ENCODE measurements around the gene DAAM2. TPM values are rescaled to one million over a fixed set of nuclear protein-coding genes. Genes with fewer than 3 reads are reported as not detected.

Gene DAAM2
- total and polyA plus RNA-seq, 5 experiments from 2014 or later: not detected

GRCh38 chr6:39915866-39916265 lies 123.7 kb downstream of the DAAM2 start:
- peaks cover 0 to 17% (median 12%) of the 10 kb centered on the region in 3 donors for H3K36me3 Mint-ChIP-seq
- H3K9me3 Mint-ChIP-seq: no peaks in the 10 kb centered on the region
- DNase-seq (no peak), ATAC-seq (no peak)
- no peaks in the 10 kb centered on the region for H3K27me3 Mint-ChIP-seq
- POLR2A ChIA-PET: no interaction called here
- H3K27ac Mint-ChIP-seq: no peak overlapping the region
- no peak overlapping the region for H3K4me3 Mint-ChIP-seq
- peaks cover 0 to 7% (median under 1%) of the 10 kb centered on the region in 4 donors for H3K4me1 Mint-ChIP-seq

- POLR2A ChIA-PET: no interaction called here
- ATAC-seq (no peak), DNase-seq (no peak)
- Mint-ChIP-seq H3K9me3 (no peaks in the 10 kb centered on the region), H3K36me3 (peaks cover 0 to 17% (median 15%) of the 10 kb centered on the region in 3 donors), H3K4me1 (peaks cover 3 to 8% (median 6%) of the 10 kb centered on the region in 4 donors), H3K4me3 (peak overlapping the region in 1 of 10 donors; percentile 43), H3K27ac (no peak overlapping the region), H3K27me3 (no peaks in the 10 kb centered on the region)
Observed at GRCh38 chr6:39917329-39917728, 125.2 kb downstream of the DAAM2 start.

GRCh38 chr6:39917981-39918380 lies 125.8 kb downstream of the DAAM2 start:
- no peak overlapping the region for H3K4me3 Mint-ChIP-seq
- H3K27ac Mint-ChIP-seq: no peak overlapping the region
- no peak for DNase-seq
- H3K36me3 Mint-ChIP-seq: peaks cover 0 to 17% (median 15%) of the 10 kb centered on the region in 3 donors
- no peaks in the 10 kb centered on the region for H3K9me3 Mint-ChIP-seq
- ATAC-seq: no peak
- H3K4me1 Mint-ChIP-seq: peaks cover 7 to 15% (median 11%) of the 10 kb centered on the region in 4 donors
- POLR2A ChIA-PET: no interaction called here
- H3K27me3 Mint-ChIP-seq: no peaks in the 10 kb centered on the region

DNA sequence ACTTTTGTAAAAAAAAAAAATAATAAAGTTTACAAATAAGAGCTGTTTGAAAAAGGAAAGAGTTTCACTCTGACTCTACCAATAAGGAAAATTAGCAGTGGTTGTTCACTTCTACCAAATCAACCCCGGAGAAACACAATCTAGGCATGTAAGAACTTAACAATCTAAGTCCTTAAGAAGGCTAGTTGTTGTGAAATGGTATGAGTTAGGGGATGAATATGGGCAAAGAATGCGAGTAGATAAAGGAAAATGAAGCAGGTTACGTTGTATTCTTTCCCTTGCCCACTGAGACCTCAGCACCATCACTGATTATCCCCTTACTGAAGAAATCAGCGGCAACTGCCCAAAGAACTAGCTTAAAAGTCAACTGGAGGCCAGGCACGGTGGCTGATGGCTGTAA lies 126.7 kb downstream of the DAAM2 start:
- Mint-ChIP-seq H3K36me3 (peaks cover 0 to 16% (median 13%) of the 10 kb centered on the region in 3 donors), H3K4me3 (no peak overlapping the region), H3K27ac (no peak overlapping the region), H3K27me3 (no peaks in the 10 kb centered on the region), H3K9me3 (no peaks in the 10 kb centered on the region), H3K4me1 (peaks cover 7 to 23% (median 14%) of the 10 kb centered on the region in 4 donors)
- ATAC-seq (no peak), DNase-seq (no peak)
- POLR2A ChIA-PET: no interaction called here

DNA sequence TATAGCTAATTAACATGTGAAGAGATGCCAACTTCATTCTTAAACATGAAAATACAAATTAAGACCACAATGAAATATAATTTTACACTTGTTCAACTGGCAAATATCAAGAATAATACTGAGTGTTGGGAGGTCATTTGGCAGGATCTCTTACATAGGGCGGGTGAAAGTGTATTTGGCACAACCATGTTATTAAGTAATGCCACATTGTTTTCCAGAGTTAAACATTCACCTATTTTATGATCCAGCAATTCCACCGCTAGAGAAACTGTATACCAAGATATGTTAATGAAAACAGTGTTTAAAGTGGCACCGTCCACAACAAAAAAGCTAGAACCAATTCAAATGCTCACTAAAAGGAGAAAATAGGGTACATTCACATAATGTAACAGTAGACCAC lies 128.0 kb downstream of the DAAM2 start:
- Mint-ChIP-seq H3K36me3 (peaks cover 0 to 15% (median 9%) of the 10 kb centered on the region in 3 donors), H3K27me3 (no peaks in the 10 kb centered on the region), H3K9me3 (no peaks in the 10 kb centered on the region), H3K27ac (no peak overlapping the region), H3K4me3 (no peak overlapping the region), H3K4me1 (peaks cover 7 to 23% (median 15%) of the 10 kb centered on the region in 4 donors)
- ATAC-seq (no peak), DNase-seq (no peak)
- POLR2A ChIA-PET: no interaction called here

- peak in 1 of 10 donors; percentile 5 for DNase-seq
- POLR2A ChIA-PET: no interaction called here
- peaks cover 0 to 12% (median 4%) of the 10 kb centered on the region in 3 donors for H3K36me3 Mint-ChIP-seq
- H3K27ac Mint-ChIP-seq: peak overlapping the region in 8 of 10 donors; percentile 13 to 88 (median 72)
- no peaks in the 10 kb centered on the region for H3K27me3 Mint-ChIP-seq
- H3K4me1 Mint-ChIP-seq: peaks cover 9 to 32% (median 21%) of the 10 kb centered on the region in 4 donors
- peaks cover 0 to 4% (median 0%) of the 10 kb centered on the region in 9 donors for H3K9me3 Mint-ChIP-seq
- H3K4me3 Mint-ChIP-seq: peak overlapping the region in 3 of 10 donors; percentile 1 to 14 (median 9)
- peak in 1 of 2 donors; percentile 61 for ATAC-seq
Observed at GRCh38 chr6:39922821-39923220, 130.6 kb downstream of the DAAM2 start.

DNA sequence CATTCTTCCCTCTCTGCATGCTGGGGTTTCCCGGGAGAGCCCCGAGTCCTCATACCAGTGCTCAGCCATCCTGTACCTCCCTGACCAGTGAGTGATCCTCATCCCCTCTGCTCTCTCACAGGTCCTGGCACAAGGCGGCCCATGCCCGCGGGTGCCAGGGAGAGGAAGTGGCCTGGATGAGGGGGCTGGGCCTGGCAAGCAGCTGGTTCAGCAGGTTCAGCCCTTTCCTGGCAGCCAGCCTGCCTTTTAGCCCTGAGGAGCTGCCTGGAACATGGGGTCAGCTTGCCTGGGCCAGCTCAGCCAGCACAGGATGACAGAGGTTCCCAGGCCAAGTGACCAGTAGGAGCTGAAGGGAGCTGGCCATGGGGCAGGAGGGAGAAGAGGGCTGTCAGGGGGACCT lies 131.2 kb downstream of the DAAM2 start:
- no peak overlapping the region for H3K4me3 Mint-ChIP-seq
- ATAC-seq: no peak
- POLR2A ChIA-PET: interaction anchor here (0.9 kb wide), 1 partner anchor 11 kb away, joined by 3 read pairs; the partner anchor contains the start of gene MOCS1
- H3K9me3 Mint-ChIP-seq: peaks cover 0 to 4% (median 0%) of the 10 kb centered on the region in 9 donors
- H3K27me3 Mint-ChIP-seq: no peaks in the 10 kb centered on the region
- H3K27ac Mint-ChIP-seq: peak overlapping the region in 4 of 10 donors; percentile 63 to 88 (median 70)
- no peak for DNase-seq
- peaks cover 0 to 9% (median 4%) of the 10 kb centered on the region in 3 donors for H3K36me3 Mint-ChIP-seq
- H3K4me1 Mint-ChIP-seq: peaks cover 9 to 32% (median 21%) of the 10 kb centered on the region in 4 donors

DNA sequence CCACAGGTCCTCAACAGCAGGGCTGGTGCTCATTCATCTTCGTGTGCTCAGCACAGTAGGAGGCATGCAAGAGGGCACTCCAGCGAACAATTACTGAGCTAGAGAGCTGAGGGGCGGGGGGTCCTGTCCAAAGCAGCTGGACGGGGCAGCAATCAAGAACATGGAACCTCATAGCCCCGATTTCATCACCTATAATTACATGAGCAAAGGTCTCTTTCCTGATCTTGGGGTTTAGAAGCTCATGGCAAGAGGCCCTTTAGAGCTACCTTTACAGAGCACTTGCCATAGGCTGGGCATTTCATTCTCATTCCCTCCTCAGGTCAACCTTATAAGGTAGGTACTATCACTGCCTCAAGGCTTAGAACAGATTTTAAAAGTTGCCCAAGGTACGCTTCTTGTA lies 131.7 kb downstream of the DAAM2 start:
- Mint-ChIP-seq H3K27ac (peak overlapping the region in 5 of 10 donors; percentile 53 to 88 (median 68)), H3K4me1 (peaks cover 9 to 32% (median 21%) of the 10 kb centered on the region in 4 donors), H3K36me3 (peaks cover 0 to 9% (median 4%) of the 10 kb centered on the region in 3 donors), H3K27me3 (no peaks in the 10 kb centered on the region), H3K4me3 (no peak overlapping the region), H3K9me3 (peaks cover 0 to 4% (median 0%) of the 10 kb centered on the region in 9 donors)
- POLR2A ChIA-PET: interaction anchor here (0.9 kb wide), 1 partner anchor 11 kb away, joined by 3 read pairs; the partner anchor contains the start of gene MOCS1
- ATAC-seq: no peak
- no peak for DNase-seq

DNA sequence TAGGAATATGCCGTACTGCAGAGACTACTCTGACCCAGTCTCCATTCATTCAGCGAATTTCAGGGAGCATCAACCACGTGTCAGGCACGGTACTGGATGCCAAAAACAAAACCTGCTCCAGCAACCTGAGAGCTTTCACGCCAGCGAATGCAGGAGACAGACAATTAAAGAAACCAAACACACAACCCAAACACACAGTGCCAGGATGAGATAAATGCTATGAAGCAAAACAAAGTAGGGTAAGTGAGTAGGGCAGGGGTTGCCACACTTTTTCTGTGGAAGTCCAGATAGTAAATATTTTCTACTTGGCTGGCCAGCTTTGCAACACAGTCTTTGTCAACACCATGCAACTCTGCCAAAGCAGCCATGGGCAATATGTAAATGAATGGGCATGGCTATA lies 132.1 kb downstream of the DAAM2 start:
- no peak for DNase-seq
- Mint-ChIP-seq H3K4me3 (no peak overlapping the region), H3K27me3 (no peaks in the 10 kb centered on the region), H3K36me3 (peaks cover 0 to 9% (median 4%) of the 10 kb centered on the region in 3 donors), H3K9me3 (peaks cover 0 to 4% (median 0%) of the 10 kb centered on the region in 9 donors), H3K4me1 (peaks cover 9 to 36% (median 22%) of the 10 kb centered on the region in 4 donors), H3K27ac (peak overlapping the region in 1 of 10 donors; percentile 53)
- POLR2A ChIA-PET: no interaction called here
- ATAC-seq: no peak

- Mint-ChIP-seq H3K27ac (peak overlapping the region in 3 of 10 donors; percentile 25 to 63 (median 30)), H3K27me3 (no peaks in the 10 kb centered on the region), H3K9me3 (peaks cover 0 to 4% (median 0%) of the 10 kb centered on the region in 9 donors), H3K4me1 (peaks cover 9 to 37% (median 25%) of the 10 kb centered on the region in 4 donors), H3K36me3 (peaks cover 0 to 9% (median 2%) of the 10 kb centered on the region in 3 donors), H3K4me3 (no peak overlapping the region)
- ATAC-seq (no peak), DNase-seq (no peak)
- POLR2A ChIA-PET: no interaction called here
Observed at GRCh38 chr6:39925191-39925930, 133.2 kb downstream of the DAAM2 start.

DNA sequence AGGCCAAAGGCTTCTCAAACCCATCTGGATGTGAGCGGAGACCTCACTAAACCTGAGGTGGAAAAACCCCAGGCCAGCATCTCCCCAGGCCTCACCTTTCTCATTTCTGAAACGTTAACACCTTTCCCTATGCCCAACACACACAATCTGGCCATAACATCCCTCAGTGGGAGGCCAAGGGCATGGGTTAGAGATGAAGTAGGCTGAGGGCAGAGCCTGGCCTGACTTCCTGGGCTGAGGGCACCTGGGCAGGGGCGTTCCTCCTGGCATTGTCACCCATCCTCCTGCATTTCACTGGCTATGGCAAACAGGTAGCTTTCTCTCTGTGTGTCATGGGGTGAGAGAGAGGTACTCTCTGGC lies 133.7 kb downstream of the DAAM2 start:
- DNase-seq (no peak), ATAC-seq (no peak)
- H3K4me3 Mint-ChIP-seq: peak overlapping the region in 1 of 10 donors; percentile 8
- POLR2A ChIA-PET: no interaction called here
- peaks cover 0 to 9% (median 2%) of the 10 kb centered on the region in 3 donors for H3K36me3 Mint-ChIP-seq
- H3K27me3 Mint-ChIP-seq: no peaks in the 10 kb centered on the region
- peaks cover 9 to 37% (median 25%) of the 10 kb centered on the region in 4 donors for H3K4me1 Mint-ChIP-seq
- H3K27ac Mint-ChIP-seq: peak overlapping the region in 8 of 10 donors; percentile 3 to 84 (median 58)
- peaks cover 0 to 4% (median 0%) of the 10 kb centered on the region in 9 donors for H3K9me3 Mint-ChIP-seq

DNA sequence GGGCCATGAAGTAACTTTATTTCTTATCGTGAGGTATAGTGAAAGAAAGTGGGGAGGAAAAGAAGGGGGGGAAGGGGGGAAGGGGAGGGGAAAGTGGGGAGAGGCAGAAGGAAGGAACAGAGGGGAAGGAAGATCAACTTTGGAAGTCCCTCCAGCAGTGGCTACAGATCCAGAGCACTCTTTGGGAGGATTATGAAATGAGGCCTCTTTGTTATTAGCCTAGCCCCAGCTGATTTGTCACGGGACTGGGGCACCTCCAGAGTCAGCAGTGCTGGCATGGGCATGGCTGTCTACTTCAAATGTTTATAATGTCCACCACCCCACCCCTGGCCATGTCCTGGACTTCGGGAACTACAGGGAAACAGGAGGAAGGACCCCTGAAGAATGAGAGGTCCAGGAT lies 134.5 kb downstream of the DAAM2 start:
- no peaks in the 10 kb centered on the region for H3K27me3 Mint-ChIP-seq
- peak overlapping the region in 4 of 10 donors; percentile 3 to 73 (median 46) for H3K27ac Mint-ChIP-seq
- H3K9me3 Mint-ChIP-seq: peaks cover 0 to 4% (median 0%) of the 10 kb centered on the region in 9 donors
- H3K4me3 Mint-ChIP-seq: peak overlapping the region in 1 of 10 donors; percentile 29
- POLR2A ChIA-PET: interaction anchor here (0.5 kb wide), 1 partner anchor 50 kb away, joined by 3 read pairs; no protein-coding TSS in a partner anchor
- H3K36me3 Mint-ChIP-seq: peaks cover 0 to 7% (median 2%) of the 10 kb centered on the region in 3 donors
- peaks cover 6 to 34% (median 23%) of the 10 kb centered on the region in 4 donors for H3K4me1 Mint-ChIP-seq
- ATAC-seq: no peak
- no peak for DNase-seq

DNA sequence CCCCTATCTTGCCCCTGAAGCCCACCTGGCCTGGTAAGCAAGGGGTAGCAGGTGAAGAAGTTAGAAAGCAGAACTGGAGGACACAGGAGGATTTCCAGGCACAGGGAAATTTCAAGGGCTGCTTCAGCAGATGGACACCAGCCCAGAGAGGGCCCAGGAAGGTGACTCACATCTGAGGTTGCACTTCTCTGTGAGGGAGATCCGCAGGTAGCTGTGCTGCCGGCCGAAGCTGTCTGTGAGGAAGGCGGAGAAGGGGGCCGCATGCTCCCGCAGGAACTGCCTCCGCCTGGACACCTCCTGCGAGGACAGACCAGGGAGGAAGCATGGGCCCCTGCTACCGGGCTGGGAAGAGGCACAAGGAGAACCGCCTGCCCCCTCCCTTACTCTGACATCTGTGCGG lies 135.0 kb downstream of the DAAM2 start:
- DNase-seq: no peak
- Mint-ChIP-seq H3K36me3 (peaks cover 0 to 7% (median 2%) of the 10 kb centered on the region in 3 donors), H3K27ac (peak overlapping the region in 1 of 10 donors; percentile 50), H3K9me3 (peaks cover 0 to 4% (median 0%) of the 10 kb centered on the region in 9 donors), H3K4me3 (no peak overlapping the region), H3K4me1 (peaks cover 6 to 37% (median 26%) of the 10 kb centered on the region in 4 donors), H3K27me3 (no peaks in the 10 kb centered on the region)
- POLR2A ChIA-PET: no interaction called here
- ATAC-seq: no peak
